Spleen (tissue), 7 donors: ENCODE data around the gene EXOC6B.

ENCODE experiments used
- POLR2A ChIP-seq, 3 donors: fragments of 450-650 bp; IDR thresholded peaks; one replicate each; pipeline ENCODE4 v1.5.1; 2017; ENCODE audit warnings: antibody characterized with exemption in 3 of 3, mild to moderate bottlenecking in 1 of 3
- POLR2AphosphoS5 ChIP-seq, 3 donors: sonication (generic); formaldehyde crosslinking; IDR thresholded peaks; one replicate each; pipeline ENCODE4 v1.5.1; 2017; ENCODE audit warnings: antibody characterized with exemption in 3 of 3
- TF ChIP-seq, protein P1 (sequence below), 11 experiments: fragments of 200-600 bp in 7 of 11; fragments of 450-650 bp in 4 of 11; sonication (generic) in 4 of 11; IDR thresholded peaks in 8 of 11; conservative IDR thresholded peaks in 3 of 11; 1 replicate in 7 of 11; 2 replicates in 4 of 11; pipeline versions ENCODE4 v1.4.0 to v1.8.0; 2016 to 2021; ENCODE audit warnings: antibody characterized with exemption in 11 of 11, inconsistent platforms in 4 of 11, mild to moderate bottlenecking in 1 of 11
- donor health status: DM: no; HTN: no; CAD: no; lungs with moderate emphysema.
- donor health status: DM: no; HTN: no; CAD: no.
- donor health status: DM: no; HTN: no; CAD: no.

DNA sequence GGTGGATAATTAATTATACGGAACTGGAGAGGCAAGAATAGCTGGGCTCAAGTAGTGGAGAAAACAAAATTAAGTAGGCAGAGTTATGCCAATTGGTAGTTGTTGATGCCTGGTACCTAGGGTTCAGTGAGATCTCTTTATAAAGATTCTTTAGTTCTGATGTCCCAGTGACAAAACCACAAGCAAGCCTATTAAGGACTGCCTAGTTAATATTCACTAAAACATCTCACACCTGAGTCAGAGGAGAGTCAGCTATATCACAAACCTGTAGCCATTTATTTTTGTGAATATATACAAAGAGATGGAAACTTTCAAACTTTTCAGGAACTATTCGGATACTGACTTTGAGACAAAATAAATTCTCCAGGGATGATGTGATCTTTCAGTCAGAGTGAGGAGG lies 464.3 kb downstream of the EXOC6B start:
- TF ChIP-seq POLR2A (IDR thresholded peaks at IDR 0.05), result no peak
- no peak for TF ChIP-seq POLR2AphosphoS5 (IDR thresholded peaks at IDR 0.05)
- TF ChIP-seq, protein P1, sequence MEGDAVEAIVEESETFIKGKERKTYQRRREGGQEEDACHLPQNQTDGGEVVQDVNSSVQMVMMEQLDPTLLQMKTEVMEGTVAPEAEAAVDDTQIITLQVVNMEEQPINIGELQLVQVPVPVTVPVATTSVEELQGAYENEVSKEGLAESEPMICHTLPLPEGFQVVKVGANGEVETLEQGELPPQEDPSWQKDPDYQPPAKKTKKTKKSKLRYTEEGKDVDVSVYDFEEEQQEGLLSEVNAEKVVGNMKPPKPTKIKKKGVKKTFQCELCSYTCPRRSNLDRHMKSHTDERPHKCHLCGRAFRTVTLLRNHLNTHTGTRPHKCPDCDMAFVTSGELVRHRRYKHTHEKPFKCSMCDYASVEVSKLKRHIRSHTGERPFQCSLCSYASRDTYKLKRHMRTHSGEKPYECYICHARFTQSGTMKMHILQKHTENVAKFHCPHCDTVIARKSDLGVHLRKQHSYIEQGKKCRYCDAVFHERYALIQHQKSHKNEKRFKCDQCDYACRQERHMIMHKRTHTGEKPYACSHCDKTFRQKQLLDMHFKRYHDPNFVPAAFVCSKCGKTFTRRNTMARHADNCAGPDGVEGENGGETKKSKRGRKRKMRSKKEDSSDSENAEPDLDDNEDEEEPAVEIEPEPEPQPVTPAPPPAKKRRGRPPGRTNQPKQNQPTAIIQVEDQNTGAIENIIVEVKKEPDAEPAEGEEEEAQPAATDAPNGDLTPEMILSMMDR (IDR thresholded peaks at IDR 0.05 in 8 of 11, conservative IDR thresholded peaks at IDR 0.05 in 3 of 11), result no peak
